Measurements from ENCODE around the gene USP49. TPM values are rescaled to one million over a fixed set of nuclear protein-coding genes. Genes with fewer than 3 reads are reported as not detected.

The USP49 gene
- total RNA-seq, 1 experiment from 2014 or later = 10.7 TPM

DNA sequence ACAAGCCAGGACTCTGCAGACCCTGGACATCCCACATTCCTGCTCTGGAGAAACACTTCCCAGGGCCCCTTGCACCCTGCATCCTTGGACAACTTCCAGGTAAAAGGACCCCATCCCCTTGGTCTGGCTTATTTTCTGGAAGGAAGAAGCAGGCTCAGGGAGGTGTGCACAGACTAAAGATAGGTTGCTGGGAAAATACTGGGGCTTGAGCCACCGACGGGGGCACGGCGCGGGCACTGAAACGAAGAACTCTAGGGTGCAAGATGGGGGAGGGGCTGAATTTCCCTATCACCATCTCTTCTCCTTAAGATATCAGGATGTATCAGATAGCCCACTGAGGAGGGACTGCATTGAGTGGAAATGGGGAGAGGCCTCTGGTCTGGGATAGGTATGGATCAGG, 116.3 kb downstream of the USP49 start:
- Histone ChIP-seq H3K9ac (ENCODE audit: low read length) (peak overlapping the region; percentile 94), H3K27me3 (ENCODE audit: low read length) (no peaks in the 10 kb centered on the region), H3K4me3 (ENCODE audit: low read length) (peak overlapping the region; percentile 93), H3K79me2 (ENCODE audit: low read length) (peaks cover 10% of the 10 kb centered on the region), H3K36me3 (ENCODE audit: insufficient read depth, low read length) (no peaks in the 10 kb centered on the region), H4K20me1 (ENCODE audit: insufficient read depth, low read depth, low read length) (no peaks in the 10 kb centered on the region), H2AFZ (ENCODE audit: low read length) (no peak overlapping the region), H3K4me2 (ENCODE audit: low read depth, low read length, poor library complexity, severe bottlenecking) (peak overlapping the region; percentile 96), H3K9me3 (ENCODE audit: low read length) (no peaks in the 10 kb centered on the region), H3K27ac (ENCODE audit: low read length) (no peak overlapping the region), H3K9me2 (replicated peaks; ENCODE audit: insufficient read depth, low read length) (no peaks in the 10 kb centered on the region), H3K4me1 (ENCODE audit: low read length) (peaks cover 29% of the 10 kb centered on the region)
- DNase-seq = no peak

DNA sequence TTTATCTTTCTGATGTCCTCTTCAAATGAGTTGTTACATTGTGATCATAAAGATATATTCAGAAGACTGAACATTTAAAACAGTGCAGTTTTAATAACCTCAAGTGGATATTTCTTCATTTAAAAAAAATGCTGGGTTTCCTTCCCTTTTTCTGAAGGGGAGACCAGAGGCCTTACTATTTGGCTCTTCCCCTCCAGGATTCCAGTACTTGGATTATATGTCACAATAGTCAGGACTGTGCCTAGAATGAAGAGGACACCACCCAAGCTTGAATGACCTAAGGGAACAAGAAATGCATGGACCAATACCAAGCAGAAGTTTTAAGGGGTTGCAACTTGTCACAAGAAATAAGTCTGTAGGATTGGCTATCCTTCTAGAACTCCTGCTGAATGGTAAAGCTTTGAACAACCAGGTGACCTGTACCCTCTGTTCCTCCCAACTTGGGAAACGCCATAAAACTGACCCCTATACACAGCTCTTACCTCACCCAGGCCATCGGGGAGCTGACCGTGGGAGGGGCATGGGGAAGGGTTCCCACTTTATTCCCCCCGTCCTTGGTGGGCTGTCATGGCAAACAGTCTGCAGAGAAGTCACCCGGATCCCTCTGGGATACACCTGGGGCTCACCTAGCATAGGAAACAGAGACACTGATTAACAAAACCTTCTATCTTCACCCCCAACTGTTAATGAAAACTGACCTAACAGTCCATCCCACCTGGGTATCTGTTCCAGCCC, 117.5 kb downstream of the USP49 start:
- Histone ChIP-seq H3K9ac (ENCODE audit: low read length) (peak overlapping the region; percentile 94; the same call in 1 of the 2 replicates), H3K9me3 (ENCODE audit: low read length) (no peaks in the 10 kb centered on the region), H4K20me1 (ENCODE audit: insufficient read depth, low read depth, low read length) (no peaks in the 10 kb centered on the region), H3K4me3 (ENCODE audit: low read length) (no peak overlapping the region), H3K9me2 (replicated peaks; ENCODE audit: insufficient read depth, low read length) (no peaks in the 10 kb centered on the region), H3K79me2 (ENCODE audit: low read length) (peaks cover 10% of the 10 kb centered on the region), H3K4me2 (ENCODE audit: low read depth, low read length, poor library complexity, severe bottlenecking) (peak overlapping the region; percentile 96), H3K27ac (ENCODE audit: low read length) (no peak overlapping the region), H3K4me1 (ENCODE audit: low read length) (peaks cover 29% of the 10 kb centered on the region), H3K36me3 (ENCODE audit: insufficient read depth, low read length) (no peaks in the 10 kb centered on the region), H3K27me3 (ENCODE audit: low read length) (no peaks in the 10 kb centered on the region), H2AFZ (ENCODE audit: low read length) (no peak overlapping the region)
- no peak for DNase-seq

- Histone ChIP-seq H3K9me2 (replicated peaks; ENCODE audit: insufficient read depth, low read length) (no peaks in the 10 kb centered on the region), H4K20me1 (ENCODE audit: insufficient read depth, low read depth, low read length) (no peaks in the 10 kb centered on the region), H3K9ac (ENCODE audit: low read length) (no peak overlapping the region), H3K9me3 (ENCODE audit: low read length) (no peaks in the 10 kb centered on the region), H3K27me3 (ENCODE audit: low read length) (no peaks in the 10 kb centered on the region), H2AFZ (ENCODE audit: low read length) (no peak overlapping the region), H3K79me2 (ENCODE audit: low read length) (peaks cover 10% of the 10 kb centered on the region), H3K4me2 (ENCODE audit: low read depth, low read length, poor library complexity, severe bottlenecking) (no peak overlapping the region), H3K36me3 (ENCODE audit: insufficient read depth, low read length) (no peaks in the 10 kb centered on the region), H3K4me3 (ENCODE audit: low read length) (no peak overlapping the region), H3K4me1 (ENCODE audit: low read length) (peaks cover 18% of the 10 kb centered on the region), H3K27ac (ENCODE audit: low read length) (no peak overlapping the region)
- no peak for DNase-seq
Observed at GRCh38 chr6:41775293-41775882, 119.8 kb downstream of the USP49 start.

- Histone ChIP-seq H3K4me2 (ENCODE audit: low read depth, low read length, poor library complexity, severe bottlenecking) (no peak overlapping the region), H3K9ac (ENCODE audit: low read length) (no peak overlapping the region), H2AFZ (ENCODE audit: low read length) (no peak overlapping the region), H3K27ac (ENCODE audit: low read length) (no peak overlapping the region), H3K4me3 (ENCODE audit: low read length) (no peak overlapping the region), H3K9me3 (ENCODE audit: low read length) (no peaks in the 10 kb centered on the region), H3K4me1 (ENCODE audit: low read length) (peaks cover 18% of the 10 kb centered on the region), H3K36me3 (ENCODE audit: insufficient read depth, low read length) (no peaks in the 10 kb centered on the region), H3K79me2 (ENCODE audit: low read length) (peaks cover 10% of the 10 kb centered on the region), H4K20me1 (ENCODE audit: insufficient read depth, low read depth, low read length) (no peaks in the 10 kb centered on the region), H3K27me3 (ENCODE audit: low read length) (no peaks in the 10 kb centered on the region), H3K9me2 (replicated peaks; ENCODE audit: insufficient read depth, low read length) (no peaks in the 10 kb centered on the region)
- DNase-seq = no peak
Observed at GRCh38 chr6:41774841-41775240, 120.3 kb downstream of the USP49 start.

GRCh38 chr6:41771058-41771983, 123.9 kb downstream of the USP49 start:
- Histone ChIP-seq H3K27ac (ENCODE audit: low read length) (no peak overlapping the region), H4K20me1 (ENCODE audit: insufficient read depth, low read depth, low read length) (no peaks in the 10 kb centered on the region), H3K27me3 (ENCODE audit: low read length) (no peaks in the 10 kb centered on the region), H3K4me2 (ENCODE audit: low read depth, low read length, poor library complexity, severe bottlenecking) (no peak overlapping the region), H3K9me2 (replicated peaks; ENCODE audit: insufficient read depth, low read length) (no peaks in the 10 kb centered on the region), H3K36me3 (ENCODE audit: insufficient read depth, low read length) (no peaks in the 10 kb centered on the region), H3K9me3 (ENCODE audit: low read length) (no peaks in the 10 kb centered on the region), H2AFZ (ENCODE audit: low read length) (no peak overlapping the region), H3K4me1 (ENCODE audit: low read length) (peaks cover 14% of the 10 kb centered on the region), H3K4me3 (ENCODE audit: low read length) (no peak overlapping the region), H3K9ac (ENCODE audit: low read length) (no peak overlapping the region), H3K79me2 (ENCODE audit: low read length) (no peaks in the 10 kb centered on the region)
- DNase-seq = no peak

DNA sequence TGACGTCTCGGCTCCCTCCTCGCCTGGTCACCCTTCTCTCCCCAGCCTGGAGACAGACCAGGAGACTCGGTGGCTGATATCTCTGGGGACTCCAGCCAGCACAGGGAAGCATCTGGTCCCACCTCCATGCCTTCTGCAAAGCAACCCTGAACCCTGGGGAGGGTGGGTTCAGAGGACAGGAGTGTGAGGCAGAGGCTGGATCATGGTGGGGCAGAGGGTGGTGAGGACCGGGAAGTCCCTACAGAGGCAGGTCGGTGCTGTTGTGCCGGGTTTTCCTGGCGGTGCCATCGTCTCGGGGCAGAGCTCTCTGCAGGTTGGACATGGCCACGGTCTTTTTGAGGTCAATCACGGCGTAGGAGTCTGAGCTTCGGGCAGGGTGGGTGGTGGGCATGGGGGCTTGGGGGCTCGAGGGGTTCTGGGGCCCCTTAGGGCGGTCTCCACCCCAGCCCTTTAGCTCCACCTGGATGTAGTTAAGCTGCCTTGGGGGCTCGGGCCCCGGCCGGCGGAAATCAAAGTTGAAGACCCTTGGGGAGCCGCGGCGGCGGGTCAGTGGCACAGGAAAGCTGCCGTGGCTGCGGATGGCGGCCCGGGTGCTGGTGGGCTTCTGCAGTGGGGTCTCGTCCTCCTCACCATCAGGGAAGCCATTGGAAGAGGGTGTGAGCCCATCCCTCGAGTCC, 124.7 kb downstream of the USP49 start:
- no peak overlapping the region for H3K27ac ChIP-seq (ENCODE audit: low read length)
- no peaks in the 10 kb centered on the region for H3K27me3 ChIP-seq (ENCODE audit: low read length)
- no peaks in the 10 kb centered on the region for H3K9me2 ChIP-seq (replicated peaks; ENCODE audit: insufficient read depth, low read length)
- H2AFZ ChIP-seq (ENCODE audit: low read length) = no peak overlapping the region
- no peak overlapping the region for H3K4me3 ChIP-seq (ENCODE audit: low read length)
- H4K20me1 ChIP-seq (ENCODE audit: insufficient read depth, low read depth, low read length) = no peaks in the 10 kb centered on the region
- peaks cover 14% of the 10 kb centered on the region for H3K4me1 ChIP-seq (ENCODE audit: low read length)
- no peak overlapping the region for H3K4me2 ChIP-seq (ENCODE audit: low read depth, low read length, poor library complexity, severe bottlenecking)
- no peaks in the 10 kb centered on the region for H3K36me3 ChIP-seq (ENCODE audit: insufficient read depth, low read length)
- no peak for DNase-seq
- no peaks in the 10 kb centered on the region for H3K9me3 ChIP-seq (ENCODE audit: low read length)
- no peaks in the 10 kb centered on the region for H3K79me2 ChIP-seq (ENCODE audit: low read length)
- H3K9ac ChIP-seq (ENCODE audit: low read length) = no peak overlapping the region

DNA sequence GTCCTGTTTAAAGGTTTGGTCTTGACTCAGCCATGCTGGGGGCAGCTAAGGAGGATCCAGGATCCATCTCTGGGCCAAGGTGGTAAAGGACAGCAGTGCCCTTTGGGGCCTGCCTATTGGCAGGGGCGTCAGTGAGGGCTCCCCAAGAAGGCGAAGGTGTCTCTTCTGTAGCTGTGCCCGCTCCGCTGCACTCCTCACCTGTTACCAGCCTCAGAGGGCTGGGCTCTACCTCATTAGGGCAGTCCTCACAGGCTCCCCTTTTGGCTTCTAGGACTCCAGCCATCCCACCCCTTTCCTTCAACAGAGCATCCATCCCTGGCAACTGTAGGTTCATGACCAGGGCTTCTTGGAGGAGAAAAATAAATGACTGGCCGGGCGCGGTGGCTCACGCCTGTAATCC, 125.8 kb downstream of the USP49 start:
- Histone ChIP-seq H2AFZ (ENCODE audit: low read length) (no peak overlapping the region), H3K9me2 (replicated peaks; ENCODE audit: insufficient read depth, low read length) (no peaks in the 10 kb centered on the region), H3K27ac (ENCODE audit: low read length) (no peak overlapping the region), H3K9ac (ENCODE audit: low read length) (no peak overlapping the region), H4K20me1 (ENCODE audit: insufficient read depth, low read depth, low read length) (no peaks in the 10 kb centered on the region), H3K79me2 (ENCODE audit: low read length) (no peaks in the 10 kb centered on the region), H3K36me3 (ENCODE audit: insufficient read depth, low read length) (no peaks in the 10 kb centered on the region), H3K4me3 (ENCODE audit: low read length) (no peak overlapping the region), H3K9me3 (ENCODE audit: low read length) (no peaks in the 10 kb centered on the region), H3K4me2 (ENCODE audit: low read depth, low read length, poor library complexity, severe bottlenecking) (no peak overlapping the region), H3K27me3 (ENCODE audit: low read length) (no peaks in the 10 kb centered on the region), H3K4me1 (ENCODE audit: low read length) (peaks cover 16% of the 10 kb centered on the region)
- no peak for DNase-seq

Data from Karpas-422 (cell line).